ENCODE measurements around the gene WNT3A.
"Not testable (repeated sequence)": the region's sequence is repeated elsewhere in the genome, so short reads cannot be mapped to it uniquely, and the experiment has no call there.

DNA sequence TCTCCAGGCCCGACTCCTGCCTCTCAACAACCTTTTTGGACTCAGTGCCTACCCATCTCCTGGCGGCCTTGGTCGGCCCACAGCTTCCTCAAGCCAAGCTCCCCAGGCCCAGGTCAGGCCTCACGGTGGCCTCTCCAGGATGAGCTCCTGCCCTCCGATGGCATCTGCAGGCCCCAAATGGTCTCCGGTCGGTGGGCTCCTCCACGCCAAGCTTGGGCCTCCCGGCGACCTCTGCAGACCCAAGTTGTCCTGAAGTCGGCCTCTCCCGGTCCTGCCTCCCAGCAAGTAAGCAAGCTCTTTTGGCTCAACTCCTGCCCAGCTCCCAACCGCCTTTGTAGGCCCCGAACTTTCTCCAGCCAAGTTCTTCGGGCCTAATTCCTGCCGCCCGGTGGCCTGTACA lies 35.6 kb upstream of the WNT3A start:
- TF ChIP-seq, protein P1, sequence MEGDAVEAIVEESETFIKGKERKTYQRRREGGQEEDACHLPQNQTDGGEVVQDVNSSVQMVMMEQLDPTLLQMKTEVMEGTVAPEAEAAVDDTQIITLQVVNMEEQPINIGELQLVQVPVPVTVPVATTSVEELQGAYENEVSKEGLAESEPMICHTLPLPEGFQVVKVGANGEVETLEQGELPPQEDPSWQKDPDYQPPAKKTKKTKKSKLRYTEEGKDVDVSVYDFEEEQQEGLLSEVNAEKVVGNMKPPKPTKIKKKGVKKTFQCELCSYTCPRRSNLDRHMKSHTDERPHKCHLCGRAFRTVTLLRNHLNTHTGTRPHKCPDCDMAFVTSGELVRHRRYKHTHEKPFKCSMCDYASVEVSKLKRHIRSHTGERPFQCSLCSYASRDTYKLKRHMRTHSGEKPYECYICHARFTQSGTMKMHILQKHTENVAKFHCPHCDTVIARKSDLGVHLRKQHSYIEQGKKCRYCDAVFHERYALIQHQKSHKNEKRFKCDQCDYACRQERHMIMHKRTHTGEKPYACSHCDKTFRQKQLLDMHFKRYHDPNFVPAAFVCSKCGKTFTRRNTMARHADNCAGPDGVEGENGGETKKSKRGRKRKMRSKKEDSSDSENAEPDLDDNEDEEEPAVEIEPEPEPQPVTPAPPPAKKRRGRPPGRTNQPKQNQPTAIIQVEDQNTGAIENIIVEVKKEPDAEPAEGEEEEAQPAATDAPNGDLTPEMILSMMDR (IDR thresholded peaks at IDR 0.05; ENCODE audit: low read depth, low read length): not testable (repeated sequence)
- TF ChIP-seq EZH2phosphoT487 (IDR thresholded peaks at IDR 0.05; ENCODE audit: low read depth): not testable (repeated sequence)
